Measurements from ENCODE around the gene STXBP2.

Gene STXBP2

DNA sequence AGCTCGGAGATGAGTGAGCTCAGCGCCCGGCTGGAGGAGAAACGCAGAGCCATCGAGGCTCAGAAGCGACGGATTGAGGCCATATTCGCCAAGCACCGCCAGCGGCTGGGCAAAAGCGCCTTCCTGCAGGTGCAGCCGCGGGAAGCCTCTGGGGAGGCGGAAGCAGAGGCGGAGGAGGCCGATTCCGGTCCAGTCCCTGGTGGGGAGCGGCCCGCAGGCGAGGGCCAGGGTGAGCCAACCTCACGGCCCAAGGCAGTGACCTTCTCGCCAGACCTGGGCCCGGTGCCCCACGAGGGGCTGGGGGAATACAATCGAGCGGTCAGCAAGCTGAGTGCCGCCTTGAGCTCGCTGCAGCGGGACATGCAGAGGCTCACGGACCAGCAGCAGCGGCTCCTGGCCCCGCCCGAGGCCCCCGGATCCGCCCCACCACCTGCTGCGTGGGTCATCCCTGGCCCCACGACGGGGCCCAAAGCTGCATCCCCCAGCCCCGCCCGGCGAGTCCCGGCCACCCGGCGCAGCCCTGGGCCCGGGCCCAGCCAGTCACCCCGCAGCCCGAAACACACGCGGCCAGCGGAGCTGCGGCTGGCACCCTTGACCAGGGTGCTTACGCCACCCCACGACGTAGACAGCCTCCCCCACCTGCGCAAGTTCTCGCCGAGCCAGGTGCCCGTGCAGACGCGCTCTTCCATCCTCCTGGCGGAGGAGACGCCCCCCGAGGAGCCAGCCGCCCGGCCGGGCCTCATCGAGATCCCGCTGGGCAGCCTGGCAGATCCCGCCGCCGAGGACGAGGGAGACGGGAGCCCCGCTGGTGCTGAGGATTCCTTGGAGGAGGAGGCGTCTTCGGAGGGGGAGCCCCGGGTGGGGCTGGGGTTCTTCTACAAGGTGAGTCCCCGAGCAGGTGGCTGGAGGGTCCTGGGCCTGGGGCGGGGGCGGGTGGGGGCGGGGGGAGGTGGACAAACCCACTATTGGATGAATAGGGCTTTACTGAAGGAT, 24.3 kb upstream of the STXBP2 start:
- TF ChIP-seq CTCF (IDR thresholded peaks at IDR 0.05; ENCODE audit: control insufficient read depth, insufficient read depth, low read depth, low read length, missing control alignments) = no peak
- no peak for DNase-seq (ENCODE audit: low read depth)
- H3K4me3 ChIP-seq (ENCODE audit: control insufficient read depth, low read depth, low read length) = no peak overlapping the region

DNA sequence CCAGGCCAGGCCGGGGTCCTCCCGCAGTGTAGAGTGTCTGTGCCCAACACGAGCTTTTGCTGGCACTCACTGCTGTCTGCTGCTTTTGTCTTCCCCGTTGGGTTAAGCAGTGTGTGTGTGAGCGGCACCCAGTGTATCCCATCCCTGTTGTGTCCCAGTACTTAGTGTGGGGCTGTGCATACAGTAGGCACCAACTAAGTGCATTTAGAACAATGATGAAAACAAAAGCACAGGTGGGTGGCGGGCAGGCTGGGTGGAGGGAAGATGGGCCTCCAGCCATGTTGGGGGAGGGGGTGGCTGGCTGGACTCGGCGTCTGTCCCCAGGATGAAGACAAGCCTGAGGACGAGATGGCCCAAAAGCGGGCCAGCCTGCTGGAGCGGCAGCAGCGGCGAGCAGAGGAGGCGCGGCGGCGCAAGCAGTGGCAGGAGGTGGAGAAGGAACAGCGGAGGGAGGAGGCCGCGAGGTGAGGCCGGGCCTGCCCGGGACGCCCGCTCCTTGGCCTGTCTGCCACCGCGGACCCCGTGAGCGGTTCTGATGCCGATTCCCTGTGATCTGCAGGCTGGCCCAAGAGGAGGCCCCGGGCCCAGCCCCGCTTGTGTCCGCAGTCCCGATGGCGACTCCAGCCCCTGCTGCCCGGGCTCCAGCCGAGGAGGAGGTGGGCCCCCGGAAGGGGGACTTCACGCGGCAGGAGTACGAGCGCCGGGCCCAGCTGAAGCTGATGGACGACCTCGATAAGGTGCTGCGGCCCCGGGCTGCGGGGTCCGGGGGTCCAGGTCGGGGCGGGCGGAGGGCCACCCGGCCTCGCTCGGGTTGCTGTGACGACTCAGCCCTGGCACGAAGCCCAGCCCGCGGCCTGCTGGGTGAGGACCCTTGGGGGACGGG, 21.8 kb upstream of the STXBP2 start:
- no peak for DNase-seq (ENCODE audit: low read depth)
- no peak overlapping the region for H3K4me3 ChIP-seq (ENCODE audit: control insufficient read depth, low read depth, low read length)

GRCh38 chr19:7617172-7617571, 19.7 kb upstream of the STXBP2 start:
- DNase-seq (ENCODE audit: low read depth) = no peak
- H3K4me3 ChIP-seq (ENCODE audit: control insufficient read depth, low read depth, low read length) = no peak overlapping the region
- no peak for TF ChIP-seq CTCF (IDR thresholded peaks at IDR 0.05; ENCODE audit: control insufficient read depth, insufficient read depth, low read depth, low read length, missing control alignments)

More for the DNA sequence above, 21.8 kb upstream of the STXBP2 start:
- TF ChIP-seq CTCF (IDR thresholded peaks at IDR 0.05; ENCODE audit: control insufficient read depth, insufficient read depth, low read depth, low read length, missing control alignments) = no peak

- no peak for DNase-seq (ENCODE audit: low read depth)
- H3K4me3 ChIP-seq (ENCODE audit: control insufficient read depth, low read depth, low read length) = no peak overlapping the region
- no peak for TF ChIP-seq CTCF (IDR thresholded peaks at IDR 0.05; ENCODE audit: control insufficient read depth, insufficient read depth, low read depth, low read length, missing control alignments)
Measured at GRCh38 chr19:7617735-7618134, 19.2 kb upstream of the STXBP2 start.

DNA sequence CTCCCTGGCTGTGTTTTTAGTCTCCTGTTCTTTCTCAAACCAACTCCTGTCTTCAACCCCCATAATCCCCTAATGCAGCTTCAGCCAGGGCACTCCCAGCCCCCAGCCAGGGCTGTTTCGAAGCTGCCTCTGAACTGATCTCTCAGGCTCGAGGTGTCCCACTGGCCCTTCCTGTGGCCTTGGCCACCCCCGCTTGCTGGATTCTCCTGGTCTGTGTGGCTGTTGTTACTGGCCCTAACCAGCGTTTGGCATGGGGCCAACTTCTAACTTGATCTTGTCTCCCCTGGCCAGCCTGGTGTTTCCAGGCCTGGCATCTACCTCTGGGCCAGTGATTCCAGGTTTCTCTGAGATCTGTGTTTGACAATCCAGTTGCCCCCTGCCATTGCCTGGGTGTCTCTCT, 18.6 kb upstream of the STXBP2 start:
- no peak for TF ChIP-seq CTCF (IDR thresholded peaks at IDR 0.05; ENCODE audit: control insufficient read depth, insufficient read depth, low read depth, low read length, missing control alignments)
- no peak for DNase-seq (ENCODE audit: low read depth)
- no peak overlapping the region for H3K4me3 ChIP-seq (ENCODE audit: control insufficient read depth, low read depth, low read length)

- no peak for TF ChIP-seq CTCF (IDR thresholded peaks at IDR 0.05; ENCODE audit: control insufficient read depth, insufficient read depth, low read depth, low read length, missing control alignments)
- DNase-seq (ENCODE audit: low read depth) = no peak
- no peak overlapping the region for H3K4me3 ChIP-seq (ENCODE audit: control insufficient read depth, low read depth, low read length)
Measured at GRCh38 chr19:7618771-7619510, 18.0 kb upstream of the STXBP2 start.
